HepG2 (cell line): ENCODE measurements around the gene JMJD6. TPM values are rescaled to one million over a fixed set of nuclear protein-coding genes. Genes with fewer than 3 reads are reported as not detected.

Experiments used
- BCL3 ChIP-seq: sonication (generic); formaldehyde crosslinking; IDR thresholded peaks from 2 replicates; pipeline ENCODE4 v1.5.1; 2020; ENCODE audit warnings: mild to moderate bottlenecking, missing genetic modification reagents, moderate library complexity
- BCL6 ChIP-seq: IDR thresholded peaks from 2 replicates; pipeline ENCODE4 v1.6.1; 2016; ENCODE audit warnings: missing genetic modification reagents, missing compliant biosample characterization
- KDM3A ChIP-seq: IDR thresholded peaks from 2 replicates; pipeline ENCODE4 v1.6.1; 2018; ENCODE audit warnings: low read depth, missing compliant biosample characterization
- NR2F2 ChIP-seq: IDR thresholded peaks from 2 replicates; pipeline ENCODE4 v1.6.1; 2012; ENCODE audit warnings: low read depth, inconsistent platforms, borderline replicate concordance
- PHF8 ChIP-seq: sonication (generic); formaldehyde crosslinking; IDR thresholded peaks from 2 replicates; pipeline ENCODE4 v1.5.0; 2020; ENCODE audit warnings: missing genetic modification reagents
- RBFOX2 ChIP-seq: fragments of 200-400 bp; formaldehyde crosslinking; IDR thresholded peaks from 2 replicates; pipeline ENCODE4 v1.6.1; 2017; ENCODE audit warnings: low read depth, mild to moderate bottlenecking, low read length
- STAG1 ChIP-seq: sonication (generic); formaldehyde crosslinking; IDR thresholded peaks from 2 replicates; pipeline ENCODE4 v1.4.0; 2020; ENCODE audit warnings: missing genetic modification reagents
- TFDP1 ChIP-seq: IDR thresholded peaks from 2 replicates; pipeline ENCODE4 v1.6.1; 2016; ENCODE audit warnings: missing compliant biosample characterization, missing genetic modification reagents, borderline replicate concordance
- TGIF2 ChIP-seq: IDR thresholded peaks from 2 replicates; pipeline ENCODE4 v1.6.1; 2016; ENCODE audit warnings: control low read depth, missing compliant biosample characterization
- THAP7 ChIP-seq: sonication (generic); formaldehyde crosslinking; IDR thresholded peaks from 2 replicates; pipeline ENCODE4 v1.8.1; 2023; ENCODE audit warnings: mild to moderate bottlenecking, missing genetic modification reagents
- TRIM24 ChIP-seq: sonication (generic); formaldehyde crosslinking; IDR thresholded peaks from 2 replicates; pipeline ENCODE4 v1.8.0; 2022; ENCODE audit warnings: mild to moderate bottlenecking, missing genetic modification reagents
- ZBTB14 ChIP-seq: sonication (generic); formaldehyde crosslinking; IDR thresholded peaks from 2 replicates; pipeline ENCODE4 v1.4.0; 2020; ENCODE audit warnings: missing genetic modification reagents
- ZNF383 ChIP-seq: sonication (generic); formaldehyde crosslinking; IDR thresholded peaks from 2 replicates; pipeline ENCODE4 v1.4.0; 2020; ENCODE audit warnings: missing genetic modification reagents, mild to moderate bottlenecking, borderline replicate concordance
- ZNF609 ChIP-seq: sonication (generic); formaldehyde crosslinking; IDR thresholded peaks from 2 replicates; pipeline ENCODE4 v1.4.0; 2020; ENCODE audit warnings: mild to moderate bottlenecking, missing genetic modification reagents, borderline replicate concordance
- ZNF619 ChIP-seq: sonication (generic); formaldehyde crosslinking; IDR thresholded peaks from 2 replicates; pipeline ENCODE4 v1.4.0; 2020; ENCODE audit warnings: mild to moderate bottlenecking, missing genetic modification reagents
- ZNF737 ChIP-seq: sonication (generic); formaldehyde crosslinking; IDR thresholded peaks from 2 replicates; pipeline ENCODE4 v1.5.0; 2020; ENCODE audit warnings: missing genetic modification reagents, mild to moderate bottlenecking, borderline replicate concordance
- ZNF768 ChIP-seq: sonication (generic); formaldehyde crosslinking; IDR thresholded peaks from 2 replicates; pipeline ENCODE4 v1.4.0; 2020; ENCODE audit warnings: missing genetic modification reagents
- ZNF800 ChIP-seq: sonication (generic); formaldehyde crosslinking; IDR thresholded peaks from 2 replicates; pipeline ENCODE4 v1.4.0; 2020; ENCODE audit warnings: missing genetic modification reagents
- polyA plus RNA-seq, 8 experiments: library from polyadenylated mRNA; depleted of rRNA in 3 of 8; stranded (reverse) in 7 of 8; unstranded in 1 of 8; fragments of >200 nt; fragmentation: Illumina TruSeq in 4 of 8; extraction: Trizol in 4 of 8; gene quantifications; 2 replicates each; pipeline versions ENCODE4 v1.2.1 to v1.2.3, GENCODE V29; 2011 to 2016; ENCODE audit warnings: low read depth in 4 of 8, missing spikeins in 1 of 8, mixed read lengths in 1 of 8; ENCODE audit not compliant: insufficient read depth in 1 of 8
- total RNA-seq, 5 experiments: library from RNA; depleted of rRNA; stranded (reverse); fragments of >200 nt; fragmentation: Illumina TruSeq; extraction: Trizol; gene quantifications; 2 replicates each; pipeline ENCODE4 v1.2.3, GENCODE V29; 2016; ENCODE audit warnings: low read depth in 1 of 5

Gene JMJD6
- total and polyA plus RNA-seq, 2 of the 13 experiments (the other 11 are each of a cell fraction or from before 2014, with no cell fraction given), result 33.6 to 41.0 TPM

- peak; percentile 16; the same call in 1 of the 2 replicates for TF ChIP-seq ZNF800 (CRISPR knock-in tag)
- TF ChIP-seq ZNF768 (CRISPR knock-in tag), result peak; percentile 63
- peak; percentile 27; the same call in 1 of the 2 replicates for TF ChIP-seq NR2F2
- TF ChIP-seq BCL3 (CRISPR knock-in tag), result peak; percentile 73
- TF ChIP-seq ZNF737 (CRISPR knock-in tag), result no peak
- peak; percentile 63 for TF ChIP-seq ZNF609 (CRISPR knock-in tag)
- peak; percentile 98 for TF ChIP-seq ZNF619 (CRISPR knock-in tag)
- TF ChIP-seq ZBTB14 (CRISPR knock-in tag), result peak; percentile 67
- no peak; the same call in 1 of the 2 replicates for TF ChIP-seq KDM3A (CRISPR knock-in tag)
- TF ChIP-seq RBFOX2, result no peak
- TF ChIP-seq ZNF383, result peak; percentile 98
- no peak for TF ChIP-seq TRIM24 (CRISPR knock-in tag)
- peak; percentile 74 for TF ChIP-seq PHF8 (CRISPR knock-in tag)
- TF ChIP-seq STAG1, result 0 out of 2 replicates have a peak, but pooled peaks have one; percentile 2
- peak; percentile 23 for TF ChIP-seq TGIF2 (CRISPR knock-in tag)
- no peak for TF ChIP-seq TFDP1 (CRISPR knock-in tag)
- peak; percentile 74 for TF ChIP-seq THAP7
- TF ChIP-seq BCL6, result peak; percentile 15; the same call in 1 of the 2 replicates
Measured at GRCh38 chr17:76737676-76738467, 11.5 kb upstream of the JMJD6 start, which contains the start of gene MFSD11 (continued).
